Measurements from ENCODE around the gene DHX38. TPM values are rescaled to one million over a fixed set of nuclear protein-coding genes. Genes with fewer than 3 reads are reported as not detected.

DHX38 gene
- total and polyA plus RNA-seq, 12 donors, result 29.1 to 50.6 (median 37.4) TPM

- H3K36me3 ChIP-seq, result peaks cover 8 to 100% (median 91%) of the 10 kb centered on the region in 9 donors
- 87 to 91% methylated on average over 16 of the region's 16 CpGs for WGBS, 2 donors
- DNase-seq, result no peak
- H3K4me1 ChIP-seq, result peaks cover 0 to 3% (median 0%) of the 10 kb centered on the region in 9 donors
- no peak overlapping the region for H3K4me3 ChIP-seq
- no peaks in the 10 kb centered on the region for H3K9me3 ChIP-seq
- no peak for ATAC-seq
- H3K27me3 ChIP-seq, result no peaks in the 10 kb centered on the region
- intact Hi-C loops (cut with DNase I), result no loop called here
- no peak for TF ChIP-seq CTCF (IDR thresholded peaks at IDR 0.05)
- H3K27ac ChIP-seq, result no peak overlapping the region
Observed at GRCh38 chr16:72108353-72109102, 14.9 kb downstream of the DHX38 start.

GRCh38 chr16:72109300-72109699, 15.7 kb downstream of the DHX38 start:
- TF ChIP-seq CTCF (IDR thresholded peaks at IDR 0.05), result no peak
- ATAC-seq (no peak), DNase-seq (no peak)
- 95 to 97% methylated on average over 12 of the region's 12 CpGs for WGBS, 2 donors
- intact Hi-C loops (cut with DNase I), result no loop called here
- Histone ChIP-seq H3K36me3 (peaks cover 8 to 97% (median 83%) of the 10 kb centered on the region in 9 donors), H3K4me1 (peaks cover 0 to 3% (median 0%) of the 10 kb centered on the region in 9 donors), H3K27ac (no peak overlapping the region), H3K9me3 (no peaks in the 10 kb centered on the region), H3K4me3 (no peak overlapping the region), H3K27me3 (no peaks in the 10 kb centered on the region)

- H3K27ac ChIP-seq, result no peak overlapping the region
- H3K27me3 ChIP-seq, result no peaks in the 10 kb centered on the region
- TF ChIP-seq CTCF (IDR thresholded peaks at IDR 0.05), result no peak
- H3K36me3 ChIP-seq, result peaks cover 8 to 90% (median 76%) of the 10 kb centered on the region in 9 donors
- H3K9me3 ChIP-seq, result peaks cover 0 to 1% (median 0%) of the 10 kb centered on the region in 11 donors
- ATAC-seq (no peak), DNase-seq (no peak)
- no peak overlapping the region for H3K4me3 ChIP-seq
- 93 to 94% methylated on average over 12 of the region's 12 CpGs for WGBS, 2 donors
- H3K4me1 ChIP-seq, result peaks cover 0 to 3% (median 0%) of the 10 kb centered on the region in 9 donors
- intact Hi-C loops (cut with DNase I), result no loop called here
Observed at GRCh38 chr16:72109966-72110530, 16.4 kb downstream of the DHX38 start.

- peaks cover 0 to 3% (median 0%) of the 10 kb centered on the region in 9 donors for H3K4me1 ChIP-seq
- no peak overlapping the region for H3K4me3 ChIP-seq
- WGBS, 2 donors, result 96% methylated on average over 23 of the region's 23 CpGs
- peaks cover 0 to 7% (median 0%) of the 10 kb centered on the region in 11 donors for H3K9me3 ChIP-seq
- intact Hi-C loops (cut with DNase I), result no loop called here
- ATAC-seq, result no peak
- H3K36me3 ChIP-seq, result peaks cover 4 to 81% (median 67%) of the 10 kb centered on the region in 9 donors
- no peak for TF ChIP-seq CTCF (IDR thresholded peaks at IDR 0.05)
- no peak for DNase-seq
- no peak overlapping the region for H3K27ac ChIP-seq
- H3K27me3 ChIP-seq, result no peaks in the 10 kb centered on the region
Observed at GRCh38 chr16:72110662-72111615, 17.3 kb downstream of the DHX38 start.
